ENCODE measurements around the gene EPM2A.

- TF ChIP-seq FOXM1 (IDR thresholded peaks at IDR 0.05; ENCODE audit: borderline replicate concordance) (no peak), SP1 (IDR thresholded peaks at IDR 0.05) (no peak)
Observed at GRCh38 chr6:145626857-145627256, 108.5 kb downstream of the EPM2A start.

Data from HEK293T (cell line).